SHP77 (cell line): Measurements from ENCODE around the gene MYL4.
"Not testable (repeated sequence)": the region's sequence is repeated elsewhere in the genome, so short reads cannot be mapped to it uniquely, and the experiment has no call there.

Experiments
- DNase-seq, 2 experiments: peaks; one replicate each; lab custom pipeline; 2025; lab: John Stamatoyannopoulos, UW

Gene MYL4

DNA sequence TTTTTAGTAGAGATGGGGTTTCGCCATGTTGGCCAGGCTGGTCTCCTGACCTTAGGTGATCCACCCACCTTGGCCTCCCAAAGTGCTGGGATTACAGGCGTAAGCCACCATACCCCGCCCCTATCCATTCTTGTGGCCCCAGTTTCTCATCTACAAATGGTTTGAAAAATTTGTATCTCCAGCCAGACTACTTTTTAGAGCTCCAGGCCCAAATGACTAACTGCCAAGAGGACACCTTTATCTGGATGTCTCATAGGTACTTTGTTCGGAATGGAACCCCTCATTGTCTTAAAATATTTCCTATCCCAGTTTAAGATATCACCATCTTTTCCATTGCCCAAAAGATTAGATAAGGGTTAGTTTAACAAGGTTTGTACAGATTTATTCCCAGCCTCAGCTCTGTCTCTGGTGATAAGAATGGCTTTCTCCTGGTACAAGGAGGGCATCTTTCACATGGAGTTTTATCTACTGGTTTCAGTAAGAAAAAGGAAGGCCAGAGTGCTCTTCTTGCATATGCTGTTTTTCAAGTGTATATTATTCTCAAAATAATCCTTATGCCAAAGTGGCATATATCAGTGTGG lies 15.1 kb upstream of the MYL4 start:
- no peak for DNase-seq

DNA sequence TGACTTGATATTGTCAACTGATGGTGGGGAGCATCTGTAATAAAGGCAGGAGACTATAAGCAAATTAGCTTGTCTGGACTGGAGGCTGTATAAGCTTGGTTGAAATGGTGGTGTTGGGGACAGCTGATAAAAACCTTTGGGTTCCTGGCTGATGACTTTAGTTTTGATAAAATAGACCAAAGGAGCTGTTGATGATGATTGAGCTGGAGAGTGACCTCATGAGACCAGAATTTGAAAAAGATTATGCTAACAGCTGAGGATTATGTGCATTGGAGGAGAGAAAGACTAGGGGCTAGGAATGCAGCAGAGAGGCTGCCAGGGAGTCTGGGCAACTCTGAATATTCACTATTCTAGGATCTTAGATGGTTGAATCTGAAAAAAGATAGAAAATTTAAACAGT lies 11.3 kb upstream of the MYL4 start:
- DNase-seq, result no peak

DNA sequence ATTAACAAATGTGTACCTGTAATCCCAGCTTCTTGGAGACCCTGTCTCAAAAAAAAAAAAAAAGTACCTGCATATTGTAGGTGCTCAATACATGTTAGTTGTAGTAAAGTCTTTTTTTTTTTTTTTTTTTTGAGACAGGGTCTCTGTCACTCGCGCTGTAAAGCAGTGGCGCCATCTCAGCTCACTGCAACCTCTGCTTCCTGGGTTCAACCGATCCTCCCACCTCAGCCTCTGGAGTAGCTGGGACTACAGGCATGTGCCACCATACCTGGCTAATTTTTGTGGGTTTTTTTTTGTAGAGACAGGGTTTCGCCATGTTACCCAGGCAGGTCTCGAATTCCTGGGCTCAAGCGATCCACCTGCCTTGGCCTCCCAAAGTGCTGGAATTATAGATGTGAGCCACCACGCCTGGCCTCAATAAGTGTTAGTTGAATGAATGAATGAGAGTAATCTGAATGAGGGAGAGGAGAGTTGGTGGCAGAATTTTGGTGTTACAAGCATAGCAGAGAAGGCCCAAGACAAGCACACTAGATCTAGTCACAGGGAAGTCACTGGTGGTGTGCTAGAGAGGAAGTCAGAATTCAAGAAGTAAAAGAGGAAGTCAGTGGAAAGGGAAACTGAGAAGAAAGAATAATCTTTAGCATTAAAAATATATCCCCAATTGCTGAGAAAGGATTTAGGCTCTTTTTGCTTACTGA lies 9.4 kb upstream of the MYL4 start:
- no peak for DNase-seq

DNA sequence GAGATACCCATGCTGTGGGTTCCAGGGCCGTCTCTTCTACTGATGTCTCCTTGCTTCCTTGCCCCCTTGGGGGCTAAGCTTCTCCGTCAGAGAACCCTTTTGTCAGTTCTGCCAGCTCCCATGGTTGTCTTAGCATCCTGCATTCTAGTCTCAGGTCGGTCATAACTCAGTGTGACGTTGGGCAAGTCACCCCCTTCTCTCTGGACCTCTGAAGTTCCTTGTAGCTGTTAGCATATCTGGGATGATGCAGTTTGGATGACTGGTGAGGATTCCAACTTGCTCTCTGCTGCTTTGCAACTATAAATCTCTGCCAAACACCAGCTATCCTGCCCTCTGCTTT lies 8.9 kb upstream of the MYL4 start:
- no peak for DNase-seq

DNA sequence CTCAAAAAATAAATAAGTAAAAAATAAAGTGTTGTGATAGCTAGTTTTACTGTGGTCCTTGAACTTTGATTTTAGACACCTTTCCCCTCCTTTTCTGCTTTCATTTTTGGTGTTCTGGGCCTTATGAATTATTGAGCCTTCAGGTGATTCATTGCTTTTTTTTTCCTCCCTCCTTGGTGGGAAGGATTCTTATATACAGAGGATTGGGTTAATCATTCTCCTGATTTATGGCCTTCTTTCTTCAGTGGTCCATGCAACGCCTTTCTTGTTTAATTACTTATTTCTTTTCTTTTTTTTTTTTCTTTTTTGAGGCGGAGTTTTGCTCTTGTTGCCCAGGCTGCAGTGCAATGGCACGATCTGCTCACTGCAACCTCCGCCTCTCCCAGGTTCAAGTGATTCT lies 8.0 kb upstream of the MYL4 start:
- no peak for DNase-seq

DNA sequence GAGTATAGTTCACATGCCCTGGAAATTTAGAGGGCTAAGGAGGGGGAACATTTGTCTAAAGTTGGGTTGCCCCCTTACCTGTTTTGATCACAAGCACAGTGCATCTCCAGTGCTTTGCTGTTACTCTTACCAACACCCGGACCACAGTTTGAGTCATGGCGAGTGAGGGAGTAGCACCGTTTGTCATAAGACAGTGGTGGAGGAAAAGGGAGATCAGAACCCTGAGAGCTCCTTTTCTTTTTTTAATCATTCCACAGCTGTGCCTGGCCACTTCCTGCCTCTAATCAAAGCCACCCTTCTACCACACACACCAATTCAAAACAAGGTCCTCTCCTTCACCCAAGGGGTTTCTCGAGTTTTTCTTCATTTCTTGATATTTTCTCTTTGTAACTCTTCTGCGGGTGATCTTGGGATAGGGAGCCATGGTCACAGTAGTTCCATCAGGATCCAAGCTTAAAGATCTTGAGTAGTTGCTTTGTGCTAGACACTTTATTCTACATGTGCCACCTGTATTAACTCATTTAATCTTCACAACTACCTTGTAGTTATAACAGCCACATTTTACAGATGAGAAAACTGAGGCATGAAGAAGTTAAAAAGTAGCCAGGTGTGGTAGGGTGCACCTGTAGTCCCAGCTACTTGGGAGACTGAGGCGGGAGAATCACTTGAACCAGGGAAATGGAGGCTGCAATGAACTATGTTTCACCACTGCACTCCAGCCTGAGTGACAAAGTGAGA lies 5.0 kb upstream of the MYL4 start:
- no peak for DNase-seq

DNA sequence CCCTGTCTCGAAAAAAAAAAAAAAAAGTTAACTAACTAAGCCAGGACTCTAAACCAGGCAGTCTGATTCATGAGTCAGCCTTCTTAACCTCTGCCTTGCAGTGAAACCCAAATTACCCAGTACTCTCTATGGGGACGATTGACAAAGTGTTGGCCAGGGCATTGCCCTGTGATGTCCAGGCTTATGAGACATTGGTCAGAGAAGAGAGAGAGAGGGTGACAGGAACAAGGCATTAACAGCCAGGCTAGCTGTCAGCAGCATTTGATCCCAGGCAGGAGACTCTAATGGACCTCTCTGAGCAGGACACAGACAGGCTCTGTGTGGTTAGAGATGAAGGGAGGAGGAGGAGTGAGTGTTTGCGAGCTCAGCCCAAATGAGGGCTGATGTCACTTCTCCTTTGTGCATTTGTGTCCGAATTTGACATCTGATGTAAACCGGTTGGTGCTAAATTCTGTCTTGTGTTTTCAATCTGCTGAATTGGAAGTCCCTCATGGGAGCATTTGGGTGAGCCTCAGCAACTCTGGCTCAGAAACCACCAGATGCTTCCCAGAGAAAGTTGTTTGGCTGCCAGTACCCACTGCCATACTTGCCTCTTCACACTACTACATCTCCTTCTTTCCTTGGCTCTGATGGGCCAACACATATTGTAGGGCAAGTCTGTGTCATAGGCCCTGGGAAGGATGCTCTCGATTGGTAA lies 4.3 kb upstream of the MYL4 start:
- DNase-seq, result no peak

DNA sequence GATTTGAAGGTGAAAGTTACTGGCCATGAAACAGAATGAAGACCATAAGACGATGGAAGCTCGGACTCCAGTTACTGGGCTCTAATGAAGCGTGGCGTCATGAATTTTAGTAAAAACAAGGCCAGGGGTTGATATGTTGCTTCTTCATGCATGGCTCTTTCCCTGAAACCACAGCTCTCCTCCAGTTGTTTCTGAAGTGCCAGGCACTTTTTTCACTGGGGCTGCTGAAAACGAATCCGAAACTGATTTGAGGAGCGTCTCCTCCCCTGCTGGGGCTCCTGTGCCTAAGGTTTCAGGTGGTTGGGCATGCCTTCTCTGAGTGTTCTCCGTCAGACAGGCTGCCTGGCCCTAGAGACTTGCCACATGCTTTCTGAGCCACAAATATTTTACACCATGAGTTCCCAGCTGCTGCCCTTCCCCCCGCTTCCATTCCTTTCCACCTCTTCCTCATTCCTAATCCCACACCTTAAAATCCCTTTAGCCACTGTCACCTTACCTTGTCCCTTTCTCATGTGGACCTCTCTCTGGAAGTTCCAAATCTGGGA lies 3.7 kb upstream of the MYL4 start:
- DNase-seq, result no peak

DNA sequence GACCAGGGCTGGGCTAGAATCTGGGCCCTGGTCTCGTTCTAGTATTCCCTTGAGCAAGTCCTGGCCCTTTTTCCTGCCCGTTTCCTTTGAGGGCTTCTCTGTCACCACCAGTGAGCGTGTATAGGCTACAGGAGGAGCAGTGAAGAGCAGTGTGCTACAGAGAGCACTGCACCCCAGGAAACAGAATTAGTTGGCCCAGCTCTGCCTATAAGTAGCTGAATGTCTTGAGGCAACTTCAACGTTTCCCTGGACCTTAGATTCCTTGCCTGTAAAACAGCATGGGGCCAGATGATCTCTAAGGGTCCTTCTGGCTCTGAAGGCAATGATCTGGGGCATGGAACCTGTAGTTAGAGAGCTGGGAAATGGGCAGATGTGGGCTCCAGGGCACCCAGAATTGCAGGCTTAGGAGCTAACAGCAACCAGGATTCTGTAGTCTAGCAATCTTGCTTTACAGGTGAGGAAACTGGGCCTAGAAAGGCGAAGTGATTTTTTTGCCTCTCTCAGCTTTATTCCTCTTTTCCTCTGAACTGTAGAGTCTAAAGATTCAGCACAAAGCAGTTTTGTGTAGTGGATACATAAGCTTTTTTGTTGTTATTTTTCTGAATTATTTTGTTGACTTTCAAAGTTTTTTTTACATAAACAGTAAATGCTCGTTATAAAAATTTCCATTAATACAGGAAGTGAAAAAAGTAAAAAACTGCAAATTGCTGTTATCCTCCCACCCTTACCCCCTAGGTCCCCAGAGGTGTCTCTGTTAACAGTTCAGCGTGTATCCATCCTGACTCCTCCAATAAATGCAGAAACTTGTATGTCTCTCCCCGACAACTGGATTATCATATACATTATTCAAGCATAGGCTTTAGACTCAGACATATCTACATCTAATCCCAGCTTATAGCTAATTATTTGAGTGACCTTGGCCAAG lies 1.7 kb upstream of the MYL4 start:
- no peak for DNase-seq

DNA sequence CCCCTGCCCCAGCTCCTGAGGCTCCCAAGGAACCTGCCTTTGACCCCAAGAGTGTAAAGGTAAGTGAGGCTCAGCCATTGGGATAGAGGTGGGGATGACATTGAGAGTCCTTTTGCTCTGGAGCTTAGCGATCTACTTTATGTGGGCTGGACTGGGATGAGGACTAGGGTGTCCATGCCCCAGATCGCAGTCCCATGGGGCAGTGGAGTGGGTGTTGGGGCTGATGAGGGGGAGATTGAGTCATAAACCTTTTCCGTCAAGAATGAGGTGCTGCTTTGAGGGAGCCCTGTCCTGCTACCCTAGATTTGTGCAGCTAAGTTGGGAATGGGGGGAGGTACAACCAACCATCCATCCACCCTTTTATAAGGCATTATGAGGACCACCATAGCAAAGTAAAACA lies 351 bp downstream of the MYL4 start:
- no peak for DNase-seq

DNA sequence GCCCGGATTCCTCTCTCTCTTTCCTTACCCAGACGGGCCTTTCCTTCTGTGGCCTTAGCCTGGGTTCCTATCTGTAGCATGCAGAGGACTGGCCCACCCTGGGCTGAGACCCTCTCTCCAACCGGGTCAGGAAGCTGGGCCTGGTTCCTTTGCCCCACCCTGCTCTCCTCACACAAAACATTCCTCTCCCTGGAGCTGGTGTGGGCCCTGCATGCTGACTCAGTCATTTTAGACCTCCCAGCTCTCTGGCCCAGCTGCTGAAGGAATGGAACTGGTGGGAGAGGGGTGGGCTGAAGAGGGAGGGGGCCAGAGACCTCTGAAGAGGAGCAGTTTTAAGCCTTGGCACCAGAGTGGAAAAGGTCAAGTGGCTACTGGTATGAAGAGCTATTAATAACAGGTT lies 957 bp downstream of the MYL4 start:
- no peak for DNase-seq

DNA sequence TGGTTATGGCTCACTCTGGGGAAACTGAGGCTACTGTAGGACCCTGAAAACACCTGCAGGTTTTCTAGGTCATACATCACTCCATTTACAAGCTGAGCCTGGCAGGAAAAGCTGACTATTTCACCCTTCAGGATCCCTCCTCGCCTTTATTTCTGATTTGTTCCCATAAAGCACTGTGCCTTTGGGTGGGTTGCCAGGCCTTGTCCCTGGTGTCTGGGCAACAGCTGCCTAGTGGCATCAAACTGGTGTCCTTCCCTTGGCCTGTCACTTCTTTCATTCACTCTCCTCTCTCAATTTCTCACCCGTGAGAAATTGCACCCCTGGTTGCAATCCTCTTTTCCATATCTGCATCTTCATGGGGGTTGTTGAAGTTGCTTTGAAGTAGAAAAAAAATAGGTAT lies 1.6 kb downstream of the MYL4 start:
- no peak for DNase-seq

DNA sequence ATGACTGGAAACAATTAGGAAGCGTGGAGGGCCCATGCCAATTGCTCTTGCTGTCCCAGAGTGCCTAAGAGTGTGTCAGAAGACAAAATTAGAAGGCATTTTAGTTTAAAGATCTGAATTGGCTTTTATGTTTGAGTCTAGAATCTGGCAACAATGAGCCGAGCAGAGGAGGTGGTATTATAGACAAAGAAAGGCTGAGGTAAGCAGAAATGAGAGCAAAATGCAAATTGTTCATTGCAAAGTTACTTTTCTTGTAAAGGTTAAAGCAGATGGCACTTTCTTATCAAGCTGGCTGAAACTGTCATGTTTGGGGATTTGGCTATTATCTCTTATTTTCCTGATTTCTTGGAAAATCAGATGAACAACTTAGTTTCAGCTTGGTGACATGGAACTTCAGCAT lies 3.3 kb downstream of the MYL4 start:
- no peak for DNase-seq

DNA sequence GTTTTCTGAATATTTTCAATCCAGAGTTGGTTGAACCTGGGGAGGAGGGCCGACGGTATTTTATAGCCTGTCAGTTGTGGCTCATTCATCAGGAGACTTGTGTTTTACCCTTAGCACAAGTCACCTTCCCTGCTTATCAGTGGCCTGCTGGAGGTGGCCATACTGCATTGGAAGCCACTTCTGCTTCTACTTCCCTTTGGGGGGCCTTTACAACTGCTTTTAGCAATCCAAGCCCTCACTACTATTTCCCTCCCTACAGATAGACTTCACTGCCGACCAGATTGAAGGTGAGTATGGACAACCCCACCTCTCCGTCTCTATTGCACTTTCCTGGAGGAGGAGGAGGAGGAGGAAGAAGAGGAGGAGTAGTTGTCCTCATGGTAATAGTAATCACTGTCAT lies 4.4 kb downstream of the MYL4 start:
- DNase-seq, result no peak

DNA sequence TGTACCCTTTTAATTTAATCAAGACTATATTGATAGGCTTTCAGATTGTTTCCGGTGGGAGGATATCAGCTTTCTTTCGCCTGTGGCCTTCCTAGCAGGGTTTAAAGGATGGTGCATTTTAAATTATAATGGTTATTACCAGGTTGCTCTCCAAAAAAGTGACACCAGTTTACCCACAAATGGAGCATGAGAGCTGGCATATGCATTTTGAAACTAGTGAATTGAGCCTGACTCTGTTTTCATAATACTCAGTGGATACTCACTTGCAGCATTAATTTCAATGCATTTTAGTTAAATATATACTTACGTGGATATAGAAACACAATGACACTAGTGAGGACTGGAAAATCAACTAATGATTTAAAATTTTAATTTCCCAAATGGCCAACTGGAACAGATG lies 5.8 kb downstream of the MYL4 start:
- DNase-seq, result no peak

DNA sequence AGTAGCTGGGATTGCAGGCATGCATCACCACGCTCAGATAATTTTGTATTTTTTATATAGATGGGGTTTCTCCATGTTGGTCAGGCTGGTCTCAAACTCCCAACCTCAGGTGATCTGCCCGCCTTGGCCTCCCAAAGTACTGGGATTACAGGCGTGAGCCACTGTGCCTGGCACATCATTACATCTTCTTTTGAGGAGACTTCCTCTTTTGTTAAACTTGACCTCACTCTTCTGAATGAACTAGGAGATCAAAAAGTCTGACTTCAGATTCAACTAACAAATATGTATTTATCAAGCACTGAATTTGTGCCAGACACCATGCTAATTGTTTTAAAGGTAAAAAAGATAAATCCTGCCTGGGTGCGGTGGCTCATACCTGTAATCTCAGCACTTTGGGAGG lies 7.7 kb downstream of the MYL4 start:
- not testable (repeated sequence) for DNase-seq

DNA sequence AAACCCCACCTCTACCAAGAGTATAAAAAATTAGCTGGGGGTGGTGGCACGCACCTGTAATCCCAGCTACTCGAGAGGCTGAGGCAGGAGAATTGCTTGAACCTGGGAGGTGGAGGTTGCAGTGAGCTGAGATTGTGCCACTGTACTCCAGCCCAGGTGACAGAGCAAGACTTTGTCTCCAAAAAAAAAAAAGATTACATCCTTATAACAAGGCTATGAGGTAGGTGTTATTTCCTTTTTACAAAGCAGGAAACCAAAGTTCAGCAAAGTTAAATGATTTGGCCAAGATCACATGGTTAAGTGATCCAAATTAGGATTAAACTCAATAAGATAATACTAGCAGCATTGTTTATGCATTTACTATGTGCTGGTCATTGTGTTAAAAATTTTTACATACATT lies 8.1 kb downstream of the MYL4 start:
- DNase-seq, result not testable (repeated sequence)

DNA sequence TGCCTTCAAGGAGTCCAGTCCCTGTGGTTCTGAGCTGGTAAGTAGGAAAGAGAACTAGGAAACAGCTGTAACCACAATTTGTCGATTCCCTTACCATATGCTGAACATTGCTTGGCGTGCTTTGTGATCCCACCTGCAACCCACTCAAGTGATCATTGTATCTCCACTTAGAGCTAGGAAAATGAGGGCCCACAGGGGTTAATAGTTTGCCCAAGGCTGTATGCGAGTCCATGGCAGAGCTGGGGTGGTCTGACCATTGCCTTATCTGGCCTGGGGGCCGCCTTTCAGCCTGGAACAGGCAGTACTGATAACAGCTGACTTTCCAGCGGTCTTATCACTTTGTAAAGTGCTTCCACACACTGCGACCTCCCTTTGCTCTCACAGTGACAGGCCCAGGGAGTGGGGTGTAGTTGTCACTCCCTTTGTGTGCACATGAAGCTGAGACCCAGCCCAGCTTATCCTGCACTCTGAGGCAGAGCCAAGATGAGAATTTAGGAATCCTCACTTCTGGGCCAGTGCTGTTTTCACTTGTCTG lies 9.8 kb downstream of the MYL4 start:
- no peak for DNase-seq

DNA sequence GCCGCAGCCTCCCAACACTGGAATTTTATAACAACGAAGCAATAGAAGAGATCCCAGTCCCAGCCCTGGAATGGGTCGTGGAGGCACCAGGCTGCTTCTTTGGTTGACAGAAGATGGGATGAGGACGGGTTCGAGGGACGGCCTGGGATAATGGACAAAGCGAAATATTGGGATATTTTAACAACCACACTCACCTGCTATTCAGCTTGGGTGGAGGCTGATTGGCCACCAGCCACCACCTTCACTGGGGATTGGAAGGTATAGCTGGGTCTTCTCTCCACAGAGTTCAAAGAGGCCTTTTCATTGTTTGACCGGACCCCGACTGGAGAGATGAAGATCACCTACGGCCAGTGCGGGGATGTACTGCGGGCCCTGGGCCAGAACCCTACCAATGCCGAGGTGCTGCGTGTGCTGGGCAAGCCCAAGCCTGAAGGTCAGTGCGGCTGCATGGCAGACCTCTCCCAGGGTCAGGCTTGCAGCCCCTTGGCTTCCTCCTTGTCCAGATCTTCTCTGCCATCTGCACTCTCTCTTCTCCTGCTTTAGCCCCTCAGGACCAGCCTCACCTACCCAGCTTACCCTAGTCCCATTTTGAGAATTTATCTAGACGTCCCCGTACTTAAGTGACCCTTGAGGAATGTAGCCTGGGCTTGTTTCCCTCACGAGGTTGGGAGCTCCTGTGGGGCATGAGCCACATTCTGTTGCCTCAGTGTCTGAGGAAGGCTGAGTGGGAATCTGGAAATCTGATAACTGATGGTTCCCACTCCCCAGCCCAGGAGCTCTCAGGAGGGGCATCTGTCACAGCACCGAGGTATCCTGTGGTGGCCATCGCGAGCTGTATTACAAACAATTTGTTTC lies 10.7 kb downstream of the MYL4 start:
- no peak for DNase-seq

DNA sequence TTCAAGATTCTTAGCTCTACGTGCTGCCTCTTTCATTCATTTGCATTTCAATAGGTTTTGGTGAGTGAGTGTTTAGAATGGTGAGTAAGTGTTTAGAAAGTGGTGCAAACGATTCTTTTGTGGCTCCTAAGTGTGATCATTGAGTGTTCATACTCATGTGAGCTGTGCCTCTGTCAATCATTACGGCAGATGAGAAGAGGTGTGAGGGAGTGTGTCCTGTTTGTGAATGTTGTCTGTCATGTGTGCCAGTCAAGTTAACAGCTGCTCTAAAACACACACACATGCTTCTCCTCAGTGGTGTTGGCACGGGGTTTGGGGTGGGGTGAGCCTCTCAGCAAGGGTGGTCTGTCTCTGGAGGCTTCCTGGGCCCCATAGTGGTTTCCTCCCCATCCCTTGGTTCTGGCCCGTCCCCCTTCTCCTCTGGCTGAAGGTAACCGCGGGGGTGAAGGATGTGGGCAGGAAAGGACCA lies 11.4 kb downstream of the MYL4 start:
- no peak for DNase-seq
